Adipose tissue (tissue), 3 donors: ENCODE results near the gene IQSEC3. TPM values are rescaled to one million over a fixed set of nuclear protein-coding genes. Genes with fewer than 3 reads are reported as not detected.

Experiments
- H3K27ac ChIP-seq: one replicate; pipeline ENCODE4 v1.5.1; 2013; ENCODE audit warnings: low read depth, low read length
- WGBS, 3 donors: extraction: QIAGEN DNeasy Blood & Tissue Kit; methylation state at CpG; one replicate each; pipeline ENCODE4 v1.1.7; 2013; 5-methylcytosine and 5-hydroxymethylcytosine counted together
- polyA plus RNA-seq, 3 donors: library from polyadenylated mRNA; stranded (reverse); fragments of 200-250 nt; gene quantifications; one replicate each; pipeline ENCODE4 v1.2.3, GENCODE V29; 2013
- donor health status: healthy with polysubstance abuse.
- donor health status: Bipolar disorder and iron deficiency.
- donor health status: healthy.

The IQSEC3 gene
- polyA plus RNA-seq, 3 donors: 0.61 to 5.2 (median 5.2) TPM

GRCh38 chr12:167959-168600, 101.5 kb downstream of the IQSEC3 start:
- WGBS, 3 donors: 83 to 87% (median 84%) methylated on average over 12 of the region's 12 CpGs
- H3K27ac ChIP-seq: no peak overlapping the region

- no peak overlapping the region for H3K27ac ChIP-seq
- 61 to 69% (median 62%) methylated on average over 22 of the region's 22 CpGs for WGBS, 3 donors
Observed at GRCh38 chr12:168763-169525, 102.4 kb downstream of the IQSEC3 start.

GRCh38 chr12:169528-170370, 103.2 kb downstream of the IQSEC3 start:
- WGBS, 3 donors: 73 to 83% (median 78%) methylated on average over 17 of the region's 17 CpGs
- H3K27ac ChIP-seq: no peak overlapping the region

- H3K27ac ChIP-seq: no peak overlapping the region
Observed at GRCh38 chr12:170371-171225, 104.0 kb downstream of the IQSEC3 start.

GRCh38 chr12:171276-171675, 104.7 kb downstream of the IQSEC3 start:
- no peak overlapping the region for H3K27ac ChIP-seq
- WGBS, 3 donors: 87 to 92% (median 90%) methylated on average over 10 of the region's 10 CpGs

More at GRCh38 chr12:170371-171225, 104.0 kb downstream of the IQSEC3 start:
- WGBS, 3 donors: 82 to 88% (median 82%) methylated on average over 27 to 29 of the region's 29 CpGs

GRCh38 chr12:171743-172676, 105.4 kb downstream of the IQSEC3 start:
- no peak overlapping the region for H3K27ac ChIP-seq
- 46 to 57% (median 50%) methylated on average over 18 of the region's 18 CpGs for WGBS, 3 donors

GRCh38 chr12:172732-173161, 106.2 kb downstream of the IQSEC3 start:
- WGBS, 3 donors: 51 to 82% (median 60%) methylated on average over 15 of the region's 15 CpGs
- no peak overlapping the region for H3K27ac ChIP-seq

- H3K27ac ChIP-seq: no peak overlapping the region
- WGBS, 3 donors: 59 to 81% (median 77%) methylated on average over 6 of the region's 6 CpGs
Observed at GRCh38 chr12:174124-174523, 107.6 kb downstream of the IQSEC3 start.

- H3K27ac ChIP-seq: no peak overlapping the region
- WGBS, 3 donors: 37 to 78% (median 71%) methylated on average over 17 to 23 of the region's 23 CpGs
Observed at GRCh38 chr12:174596-174995, 108.0 kb downstream of the IQSEC3 start.

GRCh38 chr12:175250-175649, 108.7 kb downstream of the IQSEC3 start:
- 34 to 63% (median 49%) methylated on average over 10 of the region's 10 CpGs for WGBS, 3 donors
- H3K27ac ChIP-seq: no peak overlapping the region

GRCh38 chr12:175759-176158, 109.2 kb downstream of the IQSEC3 start:
- 74 to 84% (median 83%) methylated on average over 16 of the region's 16 CpGs for WGBS, 3 donors
- no peak overlapping the region for H3K27ac ChIP-seq

- H3K27ac ChIP-seq: no peak overlapping the region
- 61 to 75% (median 62%) methylated on average over 16 of the region's 16 CpGs for WGBS, 3 donors
Observed at GRCh38 chr12:176321-177181, 110.0 kb downstream of the IQSEC3 start.

GRCh38 chr12:177336-177979, 110.9 kb downstream of the IQSEC3 start:
- H3K27ac ChIP-seq: no peak overlapping the region
- WGBS, 3 donors: 58 to 71% (median 70%) methylated on average over 11 of the region's 11 CpGs

GRCh38 chr12:177980-178828, 111.6 kb downstream of the IQSEC3 start:
- no peak overlapping the region for H3K27ac ChIP-seq
- WGBS, 3 donors: 81 to 86% (median 85%) methylated on average over 20 of the region's 20 CpGs

GRCh38 chr12:178829-179109, 112.2 kb downstream of the IQSEC3 start:
- 55 to 66% (median 56%) methylated on average over 3 of the region's 3 CpGs for WGBS, 3 donors
- H3K27ac ChIP-seq: no peak overlapping the region
